Astrocyte (in vitro differentiated cells and primary cell): ENCODE measurements around the gene CHRNA10. TPM values are rescaled to one million over a fixed set of nuclear protein-coding genes. Genes with fewer than 3 reads are reported as not detected.

Experiments
- DNase-seq: peaks from one replicate; pipeline ENCODE4 v3.0.0-alpha.2; 2010; ENCODE audit warnings: low read depth
- FAIRE-seq: peaks from 2 replicates; lab custom pipeline; 2011; peaks lifted over from hg19 to GRCh38; lab: Jason Lieb, UNC
- H2AFZ ChIP-seq: 2 replicates; pipeline ENCODE4 v1.6.0; 2012; ENCODE audit warnings: low read depth, low read length, inconsistent platforms
- H3K27ac ChIP-seq: 2 replicates; pipeline ENCODE4 v1.5.1; 2011; ENCODE audit warnings: low read depth, low read length, inconsistent platforms
- H3K27me3 ChIP-seq: 2 replicates; pipeline ENCODE4 v1.6.0; 2011; ENCODE audit warnings: low read length, inconsistent platforms; ENCODE audit not compliant: insufficient read depth
- H3K36me3 ChIP-seq: 2 replicates; pipeline ENCODE4 v1.5.1; 2011; ENCODE audit warnings: low read length, inconsistent platforms; ENCODE audit not compliant: insufficient read depth
- H3K4me1 ChIP-seq: 2 replicates; pipeline ENCODE4 v1.5.1; 2011; ENCODE audit warnings: low read length, inconsistent platforms; ENCODE audit not compliant: insufficient read depth
- H3K4me2 ChIP-seq: 2 replicates; pipeline ENCODE4 v1.6.0; 2012; ENCODE audit warnings: low read length, inconsistent platforms
- H3K4me3 ChIP-seq: 2 replicates; pipeline ENCODE4 v1.5.1; 2011; ENCODE audit warnings: low read depth, mild to moderate bottlenecking, low read length, inconsistent platforms; ENCODE audit not compliant: insufficient read depth
- H3K79me2 ChIP-seq: 2 replicates; pipeline ENCODE4 v1.6.0; 2012; ENCODE audit warnings: mild to moderate bottlenecking, low read length, inconsistent platforms; ENCODE audit not compliant: insufficient read depth
- H3K9ac ChIP-seq: 2 replicates; pipeline ENCODE4 v1.6.0; 2012; ENCODE audit warnings: mild to moderate bottlenecking, low read length, inconsistent platforms
- H3K9me3 ChIP-seq: 2 replicates; pipeline ENCODE4 v1.5.1; 2012; ENCODE audit warnings: low read depth, mild to moderate bottlenecking, low read length, inconsistent platforms; ENCODE audit not compliant: insufficient read depth
- H4K20me1 ChIP-seq: 2 replicates; pipeline ENCODE4 v1.6.0; 2012; ENCODE audit warnings: low read length, inconsistent platforms; ENCODE audit not compliant: insufficient read depth
- H3K27ac Mint-ChIP-seq: one replicate; pipeline ENCODE4 v1.8.0; 2021; ENCODE audit warnings: mild to moderate bottlenecking, mixed read lengths; ENCODE audit not compliant: unreplicated experiment
- H3K27me3 Mint-ChIP-seq: one replicate; pipeline ENCODE4 v1.8.0; 2021; ENCODE audit warnings: low read depth, mixed read lengths; ENCODE audit not compliant: unreplicated experiment
- H3K36me3 Mint-ChIP-seq: one replicate; pipeline ENCODE4 v1.8.0; 2021; ENCODE audit warnings: low read depth, mixed read lengths; ENCODE audit not compliant: unreplicated experiment
- H3K4me1 Mint-ChIP-seq: one replicate; pipeline ENCODE4 v1.8.0; 2021; ENCODE audit warnings: low read depth, mixed read lengths; ENCODE audit not compliant: unreplicated experiment
- H3K4me3 Mint-ChIP-seq: one replicate; pipeline ENCODE4 v1.8.0; 2021; ENCODE audit warnings: mild to moderate bottlenecking, moderate library complexity, mixed read lengths; ENCODE audit not compliant: unreplicated experiment
- H3K9me3 Mint-ChIP-seq: one replicate; pipeline ENCODE4 v1.8.0; 2021; ENCODE audit warnings: mild to moderate bottlenecking, mixed read lengths; ENCODE audit not compliant: unreplicated experiment
- CTCF ChIP-seq: IDR thresholded peaks from 2 replicates; pipeline ENCODE4 v1.5.1; 2011; ENCODE audit warnings: low read depth, mild to moderate bottlenecking, inconsistent platforms, low read length, moderate library complexity; ENCODE audit not compliant: insufficient read depth
- EZH2 ChIP-seq: IDR thresholded peaks from 2 replicates; pipeline ENCODE4 v1.6.1; 2012; ENCODE audit warnings: mild to moderate bottlenecking, low read length, inconsistent platforms; ENCODE audit not compliant: insufficient read depth
- total RNA-seq: library from RNA; stranded (reverse); gene quantifications from 2 replicates; pipeline ENCODE4 v1.2.1, GENCODE V29; 2021

CHRNA10 gene
- total RNA-seq, 1 donor from 2014 or later, result 1.5 TPM

GRCh38 chr11:3635641-3636375 is 35.4 kb downstream of the CHRNA10 start:
- no peak overlapping the region for H3K4me3 Mint-ChIP-seq
- Histone ChIP-seq H3K27me3 (no peaks in the 10 kb centered on the region), H4K20me1 (no peaks in the 10 kb centered on the region), H3K79me2 (no peaks in the 10 kb centered on the region), H3K27ac (no peak overlapping the region), H3K9me3 (no peaks in the 10 kb centered on the region), H2AFZ (no peak overlapping the region), H3K4me1 (no peaks in the 10 kb centered on the region), H3K9ac (no peak overlapping the region), H3K36me3 (no peaks in the 10 kb centered on the region), H3K4me3 (no peak overlapping the region), H3K4me2 (no peak overlapping the region)
- H3K27ac Mint-ChIP-seq, result no peak overlapping the region
- DNase-seq (no peak), FAIRE-seq (no peak)
- H3K36me3 Mint-ChIP-seq, result peaks cover 3% of the 10 kb centered on the region
- no peak for TF ChIP-seq CTCF
- TF ChIP-seq EZH2, result no peak
- H3K27me3 Mint-ChIP-seq, result peaks cover 46% of the 10 kb centered on the region
- H3K9me3 Mint-ChIP-seq, result no peaks in the 10 kb centered on the region
- no peaks in the 10 kb centered on the region for H3K4me1 Mint-ChIP-seq

GRCh38 chr11:3632070-3632660 is 39.0 kb downstream of the CHRNA10 start:
- Mint-ChIP-seq H3K4me1 (peaks cover 2% of the 10 kb centered on the region), H3K27ac (no peak overlapping the region), H3K27me3 (peaks cover 28% of the 10 kb centered on the region), H3K9me3 (no peaks in the 10 kb centered on the region), H3K4me3 (no peak overlapping the region), H3K36me3 (peaks cover 3% of the 10 kb centered on the region)
- Histone ChIP-seq H3K9me3 (no peaks in the 10 kb centered on the region), H3K4me1 (no peaks in the 10 kb centered on the region), H3K4me3 (no peak overlapping the region), H3K4me2 (no peak overlapping the region), H3K79me2 (no peaks in the 10 kb centered on the region), H3K27me3 (no peaks in the 10 kb centered on the region), H3K27ac (no peak overlapping the region), H4K20me1 (no peaks in the 10 kb centered on the region), H3K9ac (no peak overlapping the region), H2AFZ (no peak overlapping the region), H3K36me3 (no peaks in the 10 kb centered on the region)
- no peak for TF ChIP-seq EZH2
- no peak for TF ChIP-seq CTCF
- no peak for FAIRE-seq
- DNase-seq, result no peak

- TF ChIP-seq CTCF (no peak), EZH2 (no peak)
- H3K79me2 ChIP-seq, result no peaks in the 10 kb centered on the region
- H3K4me3 Mint-ChIP-seq, result no peak overlapping the region
- peaks cover 3% of the 10 kb centered on the region for H3K36me3 Mint-ChIP-seq
- no peak overlapping the region for H3K9ac ChIP-seq
- H2AFZ ChIP-seq, result no peak overlapping the region
- no peaks in the 10 kb centered on the region for H4K20me1 ChIP-seq
- DNase-seq, result no peak
- H3K4me1 Mint-ChIP-seq, result peaks cover 6% of the 10 kb centered on the region
- H3K9me3 ChIP-seq, result no peaks in the 10 kb centered on the region
- no peak overlapping the region for H3K27ac Mint-ChIP-seq
- H3K27me3 ChIP-seq, result no peaks in the 10 kb centered on the region
- peaks cover 21% of the 10 kb centered on the region for H3K27me3 Mint-ChIP-seq
- H3K36me3 ChIP-seq, result no peaks in the 10 kb centered on the region
- H3K4me1 ChIP-seq, result no peaks in the 10 kb centered on the region
- H3K4me2 ChIP-seq, result no peak overlapping the region
- no peak for FAIRE-seq
- H3K27ac ChIP-seq, result no peak overlapping the region
- H3K4me3 ChIP-seq, result no peak overlapping the region
- H3K9me3 Mint-ChIP-seq, result no peaks in the 10 kb centered on the region
Measured at GRCh38 chr11:3631331-3631730, 39.9 kb downstream of the CHRNA10 start.
